ENCODE results near the gene SPDYE3.
"Not testable (repeated sequence)": the region's sequence is repeated elsewhere in the genome, so short reads cannot be mapped to it uniquely, and the experiment has no call there.

Gene SPDYE3

GRCh38 chr7:100307402-100307801 is at the start of gene SPDYE3:
TSS of gene SPDYE3 (plus strand) at chr7:100307702. CDS start at chr7:100307886, 184 bp downstream.
- DNase-seq: not testable (repeated sequence)

- not testable (repeated sequence) for DNase-seq
Measured at GRCh38 chr7:100259984-100260383, 47.5 kb upstream of the SPDYE3 start.

- DNase-seq: not testable (repeated sequence)
Measured at GRCh38 chr7:100262896-100263295, 44.6 kb upstream of the SPDYE3 start.

- not testable (repeated sequence) for DNase-seq
Measured at GRCh38 chr7:100264223-100264622, 43.3 kb upstream of the SPDYE3 start.

- DNase-seq: not testable (repeated sequence)
Measured at GRCh38 chr7:100264669-100265165, 42.8 kb upstream of the SPDYE3 start.

- DNase-seq: not testable (repeated sequence)
Measured at GRCh38 chr7:100265851-100266250, 41.7 kb upstream of the SPDYE3 start.

- DNase-seq: no peak
Measured at GRCh38 chr7:100266576-100267354, 40.7 kb upstream of the SPDYE3 start.

GRCh38 chr7:100267648-100268047 is 39.9 kb upstream of the SPDYE3 start:
- DNase-seq: no peak

GRCh38 chr7:100268882-100269281 is 38.6 kb upstream of the SPDYE3 start:
- not testable (repeated sequence) for DNase-seq

GRCh38 chr7:100269306-100270045 is 38.0 kb upstream of the SPDYE3 start:
- DNase-seq: not testable (repeated sequence)

GRCh38 chr7:100270046-100270918 is 37.2 kb upstream of the SPDYE3 start:
- not testable (repeated sequence) for DNase-seq

GRCh38 chr7:100270941-100271593 is 36.4 kb upstream of the SPDYE3 start:
- DNase-seq: not testable (repeated sequence)

GRCh38 chr7:100271716-100272537 is 35.6 kb upstream of the SPDYE3 start:
- peak; percentile 97 to 98 for DNase-seq

- not testable (repeated sequence) for DNase-seq
Measured at GRCh38 chr7:100272538-100272902, 35.0 kb upstream of the SPDYE3 start.

- DNase-seq: no peak
Measured at GRCh38 chr7:100275120-100275519, 32.4 kb upstream of the SPDYE3 start.

GRCh38 chr7:100276126-100276525 is 31.4 kb upstream of the SPDYE3 start:
- not testable (repeated sequence) for DNase-seq

- not testable (repeated sequence) for DNase-seq
Measured at GRCh38 chr7:100282069-100282608, 25.4 kb upstream of the SPDYE3 start.

- DNase-seq: not testable (repeated sequence)
Measured at GRCh38 chr7:100283147-100283546, 24.4 kb upstream of the SPDYE3 start.

GRCh38 chr7:100287191-100287969 is 20.1 kb upstream of the SPDYE3 start:
- DNase-seq: not testable (repeated sequence)

GRCh38 chr7:100288258-100288657 is 19.2 kb upstream of the SPDYE3 start:
- DNase-seq: not testable (repeated sequence)

Measured in CD4-positive, alpha-beta T cell treated with Interleukin-1 beta for 1 hour (primary cell).